ENCODE data around the gene RND1.

Gene RND1

GRCh38 chr12:48824112-48824511, 41.6 kb downstream of the RND1 start:
- DNase-seq (ENCODE audit: insufficient read length) (peak; percentile 38), FAIRE-seq (no peak)
- TF ChIP-seq POLR2A (IDR thresholded peaks at IDR 0.05; ENCODE audit: low read depth, low read length) (no peak), TAF1 (IDR thresholded peaks at IDR 0.05; ENCODE audit: borderline replicate concordance, low read depth, low read length) (no peak)

GRCh38 chr12:48823281-48823680, 42.4 kb downstream of the RND1 start:
- DNase-seq (ENCODE audit: insufficient read length) (no peak), FAIRE-seq (no peak)
- no peak for TF ChIP-seq TAF1 (IDR thresholded peaks at IDR 0.05; ENCODE audit: borderline replicate concordance, low read depth, low read length)
- no peak for TF ChIP-seq POLR2A (IDR thresholded peaks at IDR 0.05; ENCODE audit: low read depth, low read length)

- no peak for DNase-seq (ENCODE audit: insufficient read length)
- no peak for FAIRE-seq
- TF ChIP-seq POLR2AphosphoS5 (IDR thresholded peaks at IDR 0.05; ENCODE audit: low read depth, low read length) (no peak), POLR2A (IDR thresholded peaks at IDR 0.05; ENCODE audit: low read depth, low read length) (no peak), TAF1 (IDR thresholded peaks at IDR 0.05; ENCODE audit: borderline replicate concordance, low read depth, low read length) (no peak)
These were observed 43.0 kb downstream of the RND1 start for GRCh38 chr12:48822711-48823110.

DNA sequence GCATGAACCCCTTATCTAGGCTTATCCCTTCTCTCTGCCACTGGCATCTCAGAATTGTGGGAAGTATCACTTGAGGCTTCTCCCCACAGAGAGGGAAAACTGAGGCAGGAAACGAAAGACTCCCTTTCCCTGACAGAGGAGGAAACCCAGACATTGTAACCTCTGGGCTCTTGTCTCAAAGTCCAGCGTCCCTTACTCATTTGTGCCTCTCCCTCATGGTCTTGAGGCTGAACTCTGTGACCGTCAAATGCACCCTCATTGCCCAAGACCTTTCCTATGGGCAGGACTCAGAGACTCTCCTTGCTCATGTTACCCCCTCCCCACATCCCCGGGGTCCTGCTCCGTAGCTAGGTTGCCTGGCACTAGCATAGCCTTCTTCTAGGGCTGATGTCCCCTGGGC, 43.5 kb downstream of the RND1 start:
- TF ChIP-seq TAF1 (IDR thresholded peaks at IDR 0.05; ENCODE audit: borderline replicate concordance, low read depth, low read length) (no peak), POLR2A (IDR thresholded peaks at IDR 0.05; ENCODE audit: low read depth, low read length) (no peak), POLR2AphosphoS5 (IDR thresholded peaks at IDR 0.05; ENCODE audit: low read depth, low read length) (no peak)
- no peak for FAIRE-seq
- no peak for DNase-seq (ENCODE audit: insufficient read length)

GRCh38 chr12:48819986-48820725, 45.5 kb downstream of the RND1 start:
- DNase-seq (ENCODE audit: insufficient read length) (no peak), FAIRE-seq (no peak)
- TF ChIP-seq POLR2AphosphoS5 (IDR thresholded peaks at IDR 0.05; ENCODE audit: low read depth, low read length) (no peak), POLR2A (IDR thresholded peaks at IDR 0.05; ENCODE audit: low read depth, low read length) (no peak), TAF1 (IDR thresholded peaks at IDR 0.05; ENCODE audit: borderline replicate concordance, low read depth, low read length) (no peak)

- no peak for DNase-seq (ENCODE audit: insufficient read length)
These were observed 46.7 kb downstream of the RND1 start for GRCh38 chr12:48818831-48819590.

GRCh38 chr12:48817873-48818830, 47.5 kb downstream of the RND1 start, which contains the start of gene CACNB3:
TSS of gene CACNB3 (plus strand) at chr12:48818496. CDS start at chr12:48818930, 434 bp downstream.
- FAIRE-seq (peak; percentile 67), DNase-seq (ENCODE audit: insufficient read length) (peak; percentile 64)
- no peak for TF ChIP-seq POLR2A (IDR thresholded peaks at IDR 0.05; ENCODE audit: low read depth, low read length)

More at GRCh38 chr12:48818831-48819590, 46.7 kb downstream of the RND1 start:
- TF ChIP-seq POLR2A (IDR thresholded peaks at IDR 0.05; ENCODE audit: low read depth, low read length): no peak
- TF ChIP-seq POLR2AphosphoS5 (IDR thresholded peaks at IDR 0.05; ENCODE audit: low read depth, low read length): no peak
- TF ChIP-seq TAF1 (IDR thresholded peaks at IDR 0.05; ENCODE audit: borderline replicate concordance, low read depth, low read length): no peak
- no peak for FAIRE-seq

DNA sequence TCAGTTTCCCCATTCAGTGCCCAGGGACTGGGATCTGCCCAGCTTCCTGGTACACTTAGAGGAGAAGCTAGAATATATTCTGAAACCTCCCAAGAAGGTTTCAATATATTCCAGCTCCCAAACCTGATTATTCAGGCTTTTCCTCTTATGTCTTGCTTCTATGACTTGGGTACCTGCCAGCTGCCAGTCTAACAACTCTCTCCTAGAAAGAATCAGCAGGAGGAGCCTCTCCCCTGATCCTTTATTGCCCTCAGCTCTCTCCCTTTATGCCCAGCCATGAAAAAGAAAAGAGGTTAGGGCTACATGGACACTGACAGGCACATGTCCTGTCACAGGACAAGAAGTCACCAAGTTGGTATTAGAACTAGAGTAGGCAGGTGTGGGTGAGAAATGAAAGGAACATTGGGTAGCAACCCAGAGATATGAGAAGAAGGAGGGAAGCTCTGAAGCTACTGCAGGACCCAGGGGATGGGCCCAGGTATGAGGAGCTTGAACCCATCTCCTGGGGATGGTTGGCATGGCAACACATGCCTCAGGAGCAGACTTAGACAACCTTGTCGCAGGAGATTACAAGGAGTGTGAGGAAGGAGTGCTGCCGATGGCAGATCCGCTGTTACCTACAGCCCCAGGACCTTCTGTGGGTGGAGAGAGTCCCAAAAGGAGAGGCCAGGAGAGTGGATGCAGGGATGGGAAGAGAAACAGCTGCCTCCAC, 49.4 kb downstream of the RND1 start:
- DNase-seq (ENCODE audit: insufficient read length) (no peak), FAIRE-seq (no peak)
- TF ChIP-seq POLR2A (IDR thresholded peaks at IDR 0.05; ENCODE audit: low read depth, low read length): no peak
- no peak for TF ChIP-seq POLR2AphosphoS5 (IDR thresholded peaks at IDR 0.05; ENCODE audit: low read depth, low read length)
- no peak for TF ChIP-seq TAF1 (IDR thresholded peaks at IDR 0.05; ENCODE audit: borderline replicate concordance, low read depth, low read length)

- FAIRE-seq (peak; percentile 72), DNase-seq (ENCODE audit: insufficient read length) (no peak)
- TF ChIP-seq TAF1 (IDR thresholded peaks at IDR 0.05; ENCODE audit: borderline replicate concordance, low read depth, low read length) (no peak), POLR2A (IDR thresholded peaks at IDR 0.05; ENCODE audit: low read depth, low read length) (no peak), POLR2AphosphoS5 (IDR thresholded peaks at IDR 0.05; ENCODE audit: low read depth, low read length) (no peak)
These were observed 50.3 kb downstream of the RND1 start for GRCh38 chr12:48815126-48816110.
